HCT116 (cell line): Measurements from ENCODE around the gene REXO4. TPM values are rescaled to one million over a fixed set of nuclear protein-coding genes. Genes with fewer than 3 reads are reported as not detected.

Experiments
- ATAC-seq: fragments of 200-7000 bp; cut with Tn5 transposase; 2 replicates; pipeline ENCODE4 v1.9.1; 2020; ENCODE audit warnings: mild to moderate bottlenecking, moderate library complexity
- BruUV-seq: library from RNA; stranded (reverse); fragments of 400-500 nt; replicated peaks from 2 replicates; lab custom pipeline; 2021; lab: Mats Ljungman, UMichigan
- CTCF ChIA-PET: fragments of 300-600 bp; sonication (Branson Sonifier 250); formaldehyde crosslinking; loops from one replicate; lab custom pipeline; 2021; ENCODE audit warnings: antibody characterized with exemption; lab: Charles Lee
- POLR2A ChIA-PET: fragments of 300-600, 350-600 bp; sonication (Branson Sonifier 250); formaldehyde crosslinking; loops from one replicate; lab custom pipeline; 2021; ENCODE audit warnings: antibody characterized with exemption; lab: Charles Lee
- RAD21 ChIA-PET, 2 experiments: fragments of 300-600 bp; sonication (Branson Sonifier 250); formaldehyde crosslinking; loops; one replicate each; lab custom pipeline; 2023; ENCODE audit warnings: low total read pairs in 2 of 2; ENCODE audit not compliant: uncharacterized antibody in 2 of 2, unreplicated experiment in 2 of 2, low non-redundant PET in 1 of 2; lab: Charles Lee
- DNase-seq: peaks from one replicate; pipeline ENCODE4 v3.0.0-alpha.2; 2010; ENCODE audit warnings: low read depth, low spot score
- H2AFZ ChIP-seq: fragments of 200-600 bp; shearing (Covaris generic), sonication (generic); 2 replicates; pipeline ENCODE4 v1.6.1; 2017; ENCODE audit warnings: low read depth, mixed run types, mixed read lengths, antibody characterized with exemption, low read length; ENCODE audit not compliant: poor library complexity, severe bottlenecking
- H3K27ac ChIP-seq: 2 replicates; pipeline ENCODE4 v1.5.1; 2012; ENCODE audit warnings: low read depth, low read length
- H3K27me3 ChIP-seq: fragments of 200-600 bp; sonication (generic); 2 replicates; pipeline ENCODE4 v1.6.1; 2016; ENCODE audit warnings: mixed run types, low read length, mixed read lengths; ENCODE audit not compliant: insufficient read depth
- H3K36me3 ChIP-seq, 2 experiments: fragments of 200-500 bp in 1 of 2; fragments of 200-600 bp in 1 of 2; sonication (Bioruptor generic) in 1 of 2; sonication (generic) in 1 of 2; 2 replicates each; pipeline versions ENCODE4 v1.5.1 to v1.6.1; 2014 to 2016; ENCODE audit warnings: low read length in 2 of 2, inconsistent platforms in 1 of 2, mixed read lengths in 1 of 2, mixed run types in 1 of 2; ENCODE audit not compliant: insufficient read depth in 2 of 2, control insufficient read depth in 1 of 2
- H3K4me1 ChIP-seq, 2 experiments: fragments of 200-600 bp in 1 of 2; sonication (generic) in 1 of 2; 2 replicates each; pipeline versions ENCODE4 v1.5.1 to v1.6.1; 2012 to 2017; ENCODE audit warnings: low read length in 2 of 2, inconsistent platforms in 1 of 2, mild to moderate bottlenecking in 1 of 2, mixed read lengths in 1 of 2, mixed run types in 1 of 2, moderate library complexity in 1 of 2; ENCODE audit not compliant: insufficient read depth in 2 of 2, control insufficient read depth in 1 of 2
- H3K4me2 ChIP-seq: fragments of 200-600 bp; sonication (generic); 2 replicates; pipeline ENCODE4 v1.6.1; 2017; ENCODE audit warnings: mixed run types, low read length, mixed read lengths
- H3K4me3 ChIP-seq, 2 experiments: fragments of 200-600 bp in 1 of 2; sonication (generic) in 1 of 2; replicated peaks in 1 of 2; 2 replicates each; pipeline ENCODE4 v1.5.1; 2011 to 2016; ENCODE audit warnings: low read length in 2 of 2, control low read depth in 1 of 2, low read depth in 1 of 2, mild to moderate bottlenecking in 1 of 2, mixed read lengths in 1 of 2, mixed run types in 1 of 2
- H3K79me2 ChIP-seq: fragments of 200-600 bp; sonication (generic); 2 replicates; pipeline ENCODE4 v1.6.1; 2017; ENCODE audit warnings: mild to moderate bottlenecking, mixed run types, low read length, moderate library complexity, mixed read lengths; ENCODE audit not compliant: insufficient read depth
- H3K9ac ChIP-seq: fragments of 200-600 bp; sonication (generic); 2 replicates; pipeline ENCODE4 v1.6.1; 2016; ENCODE audit warnings: low read length, mixed read lengths
- H3K9me2 ChIP-seq: fragments of 200-600 bp; sonication (generic), shearing (Covaris generic); 2 replicates; pipeline ENCODE4 v1.6.1; 2017; ENCODE audit warnings: mixed run types, mild to moderate bottlenecking, moderate library complexity; ENCODE audit not compliant: insufficient read depth
- H3K9me3 ChIP-seq, 2 experiments: fragments of 200-500 bp in 1 of 2; fragments of 200-600 bp in 1 of 2; sonication (Bioruptor generic) in 1 of 2; sonication (generic) in 1 of 2; 2 replicates each; pipeline ENCODE4 v1.6.1; 2014 to 2017; ENCODE audit warnings: low read length in 2 of 2, mixed read lengths in 2 of 2, inconsistent platforms in 1 of 2, low read depth in 1 of 2, mild to moderate bottlenecking in 1 of 2, mixed run types in 1 of 2, moderate library complexity in 1 of 2; ENCODE audit not compliant: control insufficient read depth in 1 of 2, insufficient read depth in 1 of 2
- H4K20me1 ChIP-seq: fragments of 200-600 bp; sonication (generic), shearing (Covaris generic); 2 replicates; pipeline ENCODE4 v1.6.1; 2017; ENCODE audit warnings: mixed run types, mild to moderate bottlenecking, moderate library complexity; ENCODE audit not compliant: insufficient read depth
- ATF3 ChIP-seq: IDR thresholded peaks from 2 replicates; pipeline ENCODE4 v1.6.1; 2012
- CBX3 ChIP-seq: IDR thresholded peaks from 2 replicates; pipeline ENCODE4 v1.6.1; 2012; ENCODE audit warnings: low read depth
- CEBPB ChIP-seq: IDR thresholded peaks from 2 replicates; pipeline ENCODE4 v1.6.1; 2012; ENCODE audit warnings: low read depth
- EGR1 ChIP-seq: IDR thresholded peaks from 2 replicates; pipeline ENCODE4 v1.6.1; 2012; ENCODE audit warnings: low read depth
- ELF1 ChIP-seq: IDR thresholded peaks from 2 replicates; pipeline ENCODE4 v1.6.1; 2012; ENCODE audit warnings: low read depth, borderline replicate concordance
- EZH2 ChIP-seq: fragments of 200-600 bp; sonication (generic); IDR thresholded peaks from 2 replicates; pipeline ENCODE4 v1.6.1; 2017; ENCODE audit warnings: antibody characterized with exemption, mixed run types
- EZH2phosphoT487 ChIP-seq: fragments of 200-600 bp; IDR thresholded peaks from 2 replicates; pipeline ENCODE4 v1.6.1; 2018; ENCODE audit warnings: antibody characterized with exemption, borderline replicate concordance
- JUND ChIP-seq: IDR thresholded peaks from 2 replicates; pipeline ENCODE4 v1.6.1; 2012
- POLR2A ChIP-seq: IDR thresholded peaks from 2 replicates; pipeline ENCODE4 v1.7.0; 2011; ENCODE audit warnings: borderline replicate concordance; ENCODE audit not compliant: insufficient read depth, insufficient read length; ENCODE audit errors: extremely low read depth
- POLR2AphosphoS5 ChIP-seq: IDR thresholded peaks from 2 replicates; pipeline ENCODE4 v1.6.1; 2011; ENCODE audit warnings: mild to moderate bottlenecking, low read depth, low read length, moderate library complexity
- RAD21 ChIP-seq: IDR thresholded peaks from 2 replicates; pipeline ENCODE4 v1.6.1; 2012; ENCODE audit warnings: low read depth, mild to moderate bottlenecking
- SIN3A ChIP-seq: IDR thresholded peaks from 2 replicates; pipeline ENCODE4 v1.6.1; 2012; ENCODE audit warnings: low read depth
- SP1 ChIP-seq: IDR thresholded peaks from 2 replicates; pipeline ENCODE4 v1.6.1; 2012; ENCODE audit warnings: low read depth
- SRF ChIP-seq: IDR thresholded peaks from 2 replicates; pipeline ENCODE4 v1.6.1; 2012; ENCODE audit warnings: low read depth
- TCF7L2 ChIP-seq: IDR thresholded peaks from 2 replicates; pipeline ENCODE4 v1.7.0; 2011; ENCODE audit warnings: borderline replicate concordance, inconsistent platforms; ENCODE audit not compliant: insufficient read depth, insufficient read length; ENCODE audit errors: extremely low read depth
- ZFX ChIP-seq: fragments of 450-650 bp; IDR thresholded peaks from 2 replicates; pipeline ENCODE4 v1.6.1; 2017
- ZNF274 ChIP-seq: fragments of 200-500 bp; sonication (Bioruptor generic); IDR thresholded peaks from 2 replicates; pipeline ENCODE4 v1.6.1; 2014; ENCODE audit warnings: mild to moderate bottlenecking, low read depth, low read length, inconsistent platforms
- intact Hi-C: fragments of 100-400 bp; cut with micrococcal nuclease; formaldehyde crosslinking; loops from 2 replicates; pipeline ENCODE4 v1.10.0; 2022
- total RNA-seq: library from RNA; stranded (reverse); gene quantifications from one replicate; pipeline ENCODE4 v1.2.1, GENCODE V29; 2021; ENCODE audit not compliant: unreplicated experiment
- TF ChIP-seq, protein P1 (sequence below): IDR thresholded peaks from 2 replicates; pipeline ENCODE4 v1.6.1; 2011; ENCODE audit warnings: mild to moderate bottlenecking, low read length, moderate library complexity; ENCODE audit not compliant: insufficient replicate concordance; ENCODE audit errors: extremely low read depth
- TF ChIP-seq, protein P2 (sequence below), 3 experiments: fragments of 200-600 bp in 1 of 3; sonication (generic) in 1 of 3; IDR thresholded peaks in 2 of 3; conservative IDR thresholded peaks in 1 of 3; 2 replicates each; pipeline ENCODE4 v1.5.1; 2012 to 2017; ENCODE audit warnings: low read depth in 2 of 3, low read length in 2 of 3, antibody characterized with exemption in 1 of 3, borderline replicate concordance in 1 of 3, control low read depth in 1 of 3, mild to moderate bottlenecking in 1 of 3, mixed read lengths in 1 of 3, mixed run types in 1 of 3, moderate library complexity in 1 of 3; ENCODE audit not compliant: insufficient read depth in 1 of 3

Gene REXO4
- total RNA-seq, 1 experiment from 2014 or later = 24.6 TPM

DNA sequence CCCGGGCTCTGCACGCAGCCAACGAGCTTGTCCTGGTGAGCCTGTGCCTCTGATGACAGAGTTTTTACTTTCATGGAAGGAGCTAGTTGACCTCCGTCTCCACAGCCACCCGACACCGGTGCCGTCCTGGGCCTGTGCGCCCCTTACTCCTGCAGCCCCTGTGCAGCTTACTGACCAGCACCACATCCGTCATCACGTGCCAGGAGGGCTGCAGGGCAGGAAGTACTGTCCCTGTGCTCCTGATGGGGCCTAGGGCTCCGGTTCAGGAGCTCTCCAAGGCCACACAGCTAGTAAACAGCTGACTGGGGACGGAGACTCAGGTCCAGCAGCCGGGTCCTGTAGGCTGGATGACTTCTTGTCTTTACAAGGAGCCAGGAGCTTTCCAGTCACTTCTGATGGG is 31.5 kb downstream of the REXO4 start:
- CTCF ChIA-PET = no interaction called here
- H3K4me2 ChIP-seq = no peak overlapping the region
- no peaks in the 10 kb centered on the region for H3K36me3 ChIP-seq
- H2AFZ ChIP-seq = no peak overlapping the region
- TF ChIP-seq CEBPB = no peak
- no peak for TF ChIP-seq SIN3A
- TF ChIP-seq SRF = no peak
- no peak for TF ChIP-seq EZH2
- no peak for TF ChIP-seq JUND
- TF ChIP-seq, protein P1, sequence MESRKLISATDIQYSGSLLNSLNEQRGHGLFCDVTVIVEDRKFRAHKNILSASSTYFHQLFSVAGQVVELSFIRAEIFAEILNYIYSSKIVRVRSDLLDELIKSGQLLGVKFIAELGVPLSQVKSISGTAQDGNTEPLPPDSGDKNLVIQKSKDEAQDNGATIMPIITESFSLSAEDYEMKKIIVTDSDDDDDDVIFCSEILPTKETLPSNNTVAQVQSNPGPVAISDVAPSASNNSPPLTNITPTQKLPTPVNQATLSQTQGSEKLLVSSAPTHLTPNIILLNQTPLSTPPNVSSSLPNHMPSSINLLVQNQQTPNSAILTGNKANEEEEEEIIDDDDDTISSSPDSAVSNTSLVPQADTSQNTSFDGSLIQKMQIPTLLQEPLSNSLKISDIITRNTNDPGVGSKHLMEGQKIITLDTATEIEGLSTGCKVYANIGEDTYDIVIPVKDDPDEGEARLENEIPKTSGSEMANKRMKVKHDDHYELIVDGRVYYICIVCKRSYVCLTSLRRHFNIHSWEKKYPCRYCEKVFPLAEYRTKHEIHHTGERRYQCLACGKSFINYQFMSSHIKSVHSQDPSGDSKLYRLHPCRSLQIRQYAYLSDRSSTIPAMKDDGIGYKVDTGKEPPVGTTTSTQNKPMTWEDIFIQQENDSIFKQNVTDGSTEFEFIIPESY = no peak
- TF ChIP-seq, protein P2, sequence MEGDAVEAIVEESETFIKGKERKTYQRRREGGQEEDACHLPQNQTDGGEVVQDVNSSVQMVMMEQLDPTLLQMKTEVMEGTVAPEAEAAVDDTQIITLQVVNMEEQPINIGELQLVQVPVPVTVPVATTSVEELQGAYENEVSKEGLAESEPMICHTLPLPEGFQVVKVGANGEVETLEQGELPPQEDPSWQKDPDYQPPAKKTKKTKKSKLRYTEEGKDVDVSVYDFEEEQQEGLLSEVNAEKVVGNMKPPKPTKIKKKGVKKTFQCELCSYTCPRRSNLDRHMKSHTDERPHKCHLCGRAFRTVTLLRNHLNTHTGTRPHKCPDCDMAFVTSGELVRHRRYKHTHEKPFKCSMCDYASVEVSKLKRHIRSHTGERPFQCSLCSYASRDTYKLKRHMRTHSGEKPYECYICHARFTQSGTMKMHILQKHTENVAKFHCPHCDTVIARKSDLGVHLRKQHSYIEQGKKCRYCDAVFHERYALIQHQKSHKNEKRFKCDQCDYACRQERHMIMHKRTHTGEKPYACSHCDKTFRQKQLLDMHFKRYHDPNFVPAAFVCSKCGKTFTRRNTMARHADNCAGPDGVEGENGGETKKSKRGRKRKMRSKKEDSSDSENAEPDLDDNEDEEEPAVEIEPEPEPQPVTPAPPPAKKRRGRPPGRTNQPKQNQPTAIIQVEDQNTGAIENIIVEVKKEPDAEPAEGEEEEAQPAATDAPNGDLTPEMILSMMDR (IDR thresholded peaks at IDR 0.05 in 2 of 3, conservative IDR thresholded peaks at IDR 0.05 in 1 of 3; ENCODE audit: borderline replicate concordance in 1 of 3, insufficient read depth in 1 of 3, low read depth in 2 of 3, low read length in 2 of 3) = no peak
- no peak for TF ChIP-seq RAD21
- TF ChIP-seq ELF1 = no peak
- no peak for TF ChIP-seq SP1
- no peak for TF ChIP-seq EGR1
- TF ChIP-seq TCF7L2 = no peak
- TF ChIP-seq ZFX = no peak
- no peak for TF ChIP-seq ZNF274
- TF ChIP-seq ATF3 = no peak
- TF ChIP-seq EZH2phosphoT487 = no peak
- TF ChIP-seq POLR2A = no peak
- no peak for TF ChIP-seq CBX3
- no peak for TF ChIP-seq POLR2AphosphoS5
- TF ChIP-seq, all 23 proteins: peak for 0
- ATAC-seq (no peak), DNase-seq (no peak)
- Histone ChIP-seq H3K27ac (no peak overlapping the region), H3K4me1 (no peaks in the 10 kb centered on the region), H3K4me3 (no peak overlapping the region), H3K9ac (no peak overlapping the region), H3K27me3 (no peaks in the 10 kb centered on the region), H3K9me2 (no peaks in the 10 kb centered on the region), H3K9me3 (peaks cover 0 to 10% of the 10 kb centered on the region in 2 experiments; a peak in 1 of 4 replicates), H3K79me2 (no peaks in the 10 kb centered on the region), H4K20me1 (no peaks in the 10 kb centered on the region)
- ChIA-PET RAD21 (no interaction called here), POLR2A (no interaction called here)
- intact Hi-C loops = no loop called here
- BruUV-seq = no TSS peak
